ENCODE data around the gene AKAP14. TPM values are rescaled to one million over a fixed set of nuclear protein-coding genes. Genes with fewer than 3 reads are reported as not detected.

AKAP14 gene
- total and polyA plus RNA-seq, 2 of the 8 experiments (the other 6 are each of a cell fraction or from before 2014, with no cell fraction given): 0.79 to 1.3 TPM

DNA sequence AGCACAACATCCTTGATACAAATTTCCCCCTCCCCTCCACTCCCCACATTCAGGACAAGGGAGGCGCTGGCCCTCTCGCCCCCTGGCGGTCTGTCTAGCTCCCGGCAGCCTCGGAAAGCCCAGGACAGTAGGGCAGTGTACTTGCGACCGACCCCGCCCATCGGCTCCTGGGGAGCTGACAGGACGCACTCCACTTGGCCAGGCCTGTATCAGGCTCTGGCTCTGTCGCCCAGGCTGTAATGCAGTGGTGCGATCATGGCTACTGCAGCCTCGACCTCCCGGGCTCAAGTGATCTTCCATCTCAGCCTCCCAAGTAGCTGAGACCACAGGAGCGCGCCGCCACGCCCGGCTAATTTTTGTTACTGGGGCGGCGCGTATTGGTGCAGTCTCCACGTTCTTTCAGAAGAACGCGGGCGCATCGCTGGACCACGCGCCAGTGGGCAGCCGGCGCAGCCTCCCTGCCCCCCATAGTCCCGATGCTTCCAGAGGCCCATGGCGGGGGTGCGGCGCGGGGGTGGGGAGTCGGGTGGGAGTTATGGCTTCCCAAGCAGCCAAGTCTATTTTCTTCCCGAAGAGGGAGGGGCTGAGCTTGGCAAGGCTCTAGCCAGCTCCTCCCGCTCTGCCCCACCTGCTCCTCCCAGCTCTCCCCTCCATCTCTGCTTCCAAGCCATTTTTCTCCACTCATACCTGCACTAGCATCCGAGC lies 7.8 kb upstream of the AKAP14 start (continued):
- TF ChIP-seq GTF2F1 (IDR thresholded peaks at IDR 0.05; ENCODE audit: borderline replicate concordance, low read depth, low read length) (no peak), POLR2A (IDR thresholded peaks at IDR 0.05; ENCODE audit: control extremely low read depth in 1 of 2, low read depth in 2 of 2, low read length in 2 of 2) (no peak), RAD21 (IDR thresholded peaks at IDR 0.05 in 1 of 2, conservative IDR thresholded peaks at IDR 0.05 in 1 of 2; ENCODE audit: low read depth in 2 of 2, low read length in 2 of 2) (peak; percentile 23 to 47; a peak in 2 of 4 replicates), EZH2 (IDR thresholded peaks at IDR 0.05; ENCODE audit: low read depth, low read length, severe bottlenecking) (no peak), HDAC6 (IDR thresholded peaks at IDR 0.05; ENCODE audit: low read depth, low read length) (no peak), MAX (IDR thresholded peaks at IDR 0.05) (no peak), JUN (IDR thresholded peaks at IDR 0.05; ENCODE audit: low read depth, low read length) (no peak), TEAD4 (IDR thresholded peaks at IDR 0.05; ENCODE audit: low read depth, low read length) (no peak), KDM1A (IDR thresholded peaks at IDR 0.05; ENCODE audit: borderline replicate concordance, low read length) (no peak), SP1 (IDR thresholded peaks at IDR 0.05; ENCODE audit: low read depth, low read length) (no peak), NRF1 (IDR thresholded peaks at IDR 0.05; ENCODE audit: low read depth, low read length) (no peak), EGR1 (IDR thresholded peaks at IDR 0.05; ENCODE audit: borderline replicate concordance, low read depth, low read length) (no peak), FOSL1 (IDR thresholded peaks at IDR 0.05; ENCODE audit: insufficient read depth, low read depth, low read length) (no peak), SIRT6 (IDR thresholded peaks at IDR 0.05; ENCODE audit: low read length) (no peak), YY1 (IDR thresholded peaks at IDR 0.05; ENCODE audit: low read depth, low read length) (no peak), SIN3A (conservative IDR thresholded peaks at IDR 0.05 in 1 of 2, IDR thresholded peaks at IDR 0.05 in 1 of 2; ENCODE audit: low read depth in 1 of 2, low read length in 2 of 2) (peak in 1 of 2 experiments; percentile 65; a peak in 2 of 4 replicates), POLR2AphosphoS5 (IDR thresholded peaks at IDR 0.05; ENCODE audit: low read depth, low read length) (peak; percentile 13; the same call in 1 of the 2 replicates), KDM4A (IDR thresholded peaks at IDR 0.05; ENCODE audit: low read depth, low read length, severe bottlenecking) (peak; percentile 35), TAF7 (optimal IDR thresholded peaks at IDR 0.05; ENCODE audit: borderline replicate concordance, low read depth, low read length) (no peak), NANOG (IDR thresholded peaks at IDR 0.05; ENCODE audit: insufficient read depth, low read depth, low read length, poor library complexity, severe bottlenecking) (no peak), SIX5 (IDR thresholded peaks at IDR 0.05; ENCODE audit: low read depth, low read length) (no peak), CEBPB (IDR thresholded peaks at IDR 0.05; ENCODE audit: low read depth, low read length) (no peak), CBX8 (IDR thresholded peaks at IDR 0.05; ENCODE audit: borderline replicate concordance, low read depth, low read length) (no peak)
